Measurements from ENCODE around the gene PPWD1.

DNA sequence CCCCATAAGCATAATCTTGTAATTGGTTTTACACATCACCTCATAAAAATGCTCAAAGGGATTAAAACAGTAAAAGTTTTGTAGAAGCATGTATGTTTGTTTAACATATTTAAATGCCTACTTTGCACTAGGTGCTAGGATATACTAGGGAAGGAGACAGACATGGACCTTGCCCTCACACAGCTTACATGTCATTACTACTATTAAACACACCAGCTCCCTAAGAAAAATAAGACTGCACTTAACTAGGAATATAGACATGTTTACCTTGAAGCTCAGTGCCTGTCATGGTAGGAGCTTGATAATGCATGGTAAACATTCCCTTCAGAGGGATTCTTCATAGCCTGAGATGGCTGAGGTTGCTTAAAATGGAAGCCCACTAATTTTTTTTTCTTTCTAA is 67.9 kb downstream of the PPWD1 start:
- TF ChIP-seq POLR2A (IDR thresholded peaks at IDR 0.05): no peak
- no peak for TF ChIP-seq EP300 (IDR thresholded peaks at IDR 0.05)
